ENCODE data around the gene ZFPM1. TPM values are rescaled to one million over a fixed set of nuclear protein-coding genes. Genes with fewer than 3 reads are reported as not detected.

ZFPM1 gene
- total RNA-seq, 1 experiment from 2014 or later = 3.9 TPM

DNA sequence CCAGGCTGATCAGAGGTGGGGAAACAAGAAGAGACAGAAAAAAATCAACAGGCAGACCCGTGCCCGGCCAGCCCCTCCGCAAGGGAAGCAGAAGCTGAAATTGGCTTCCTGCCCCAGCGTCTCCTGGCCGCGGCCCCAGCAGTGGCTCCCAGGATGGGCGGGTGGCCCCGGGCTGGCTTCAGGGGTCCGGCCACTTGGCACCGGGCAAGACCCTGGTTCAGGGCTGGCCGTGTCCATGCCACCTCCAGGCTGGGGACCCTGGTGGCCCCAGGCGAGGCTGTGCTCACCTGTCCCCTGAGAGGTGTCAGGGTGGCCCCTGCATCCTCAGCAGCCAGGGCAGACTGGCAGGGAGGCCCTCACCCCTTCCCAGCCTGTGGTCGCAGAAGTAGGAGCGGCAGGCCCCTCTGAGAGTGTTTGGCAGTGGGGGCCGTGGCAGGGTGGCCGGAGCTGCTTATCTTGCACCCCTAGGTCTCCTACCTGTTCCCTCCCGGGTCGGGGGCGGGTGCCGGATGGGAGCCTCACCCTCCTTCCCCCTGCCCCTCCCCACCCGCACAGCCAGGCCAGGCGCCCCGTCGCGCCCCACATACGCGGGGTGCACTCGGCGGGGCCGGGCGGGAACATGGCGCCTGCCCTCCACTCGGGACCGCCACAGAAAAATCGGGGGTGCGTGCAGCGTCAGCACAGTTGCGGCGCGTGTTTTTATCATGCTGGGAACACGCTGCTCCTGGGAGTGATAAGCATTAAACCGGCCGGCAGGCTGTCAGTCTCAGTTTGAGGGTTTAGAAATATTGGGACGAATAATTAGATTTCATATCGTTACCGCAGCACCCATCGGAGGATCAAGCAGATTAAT, 70.5 kb downstream of the ZFPM1 start:
- in situ Hi-C loops (cut with HindIII; ENCODE audit: low pct_unique_long_range_greater_than_20kb, low sequenced_read_pairs) (no loop called here), intact Hi-C loops (cut with micrococcal nuclease; ENCODE audit: unreplicated experiment) (no loop called here)
- TF ChIP-seq, protein P1, sequence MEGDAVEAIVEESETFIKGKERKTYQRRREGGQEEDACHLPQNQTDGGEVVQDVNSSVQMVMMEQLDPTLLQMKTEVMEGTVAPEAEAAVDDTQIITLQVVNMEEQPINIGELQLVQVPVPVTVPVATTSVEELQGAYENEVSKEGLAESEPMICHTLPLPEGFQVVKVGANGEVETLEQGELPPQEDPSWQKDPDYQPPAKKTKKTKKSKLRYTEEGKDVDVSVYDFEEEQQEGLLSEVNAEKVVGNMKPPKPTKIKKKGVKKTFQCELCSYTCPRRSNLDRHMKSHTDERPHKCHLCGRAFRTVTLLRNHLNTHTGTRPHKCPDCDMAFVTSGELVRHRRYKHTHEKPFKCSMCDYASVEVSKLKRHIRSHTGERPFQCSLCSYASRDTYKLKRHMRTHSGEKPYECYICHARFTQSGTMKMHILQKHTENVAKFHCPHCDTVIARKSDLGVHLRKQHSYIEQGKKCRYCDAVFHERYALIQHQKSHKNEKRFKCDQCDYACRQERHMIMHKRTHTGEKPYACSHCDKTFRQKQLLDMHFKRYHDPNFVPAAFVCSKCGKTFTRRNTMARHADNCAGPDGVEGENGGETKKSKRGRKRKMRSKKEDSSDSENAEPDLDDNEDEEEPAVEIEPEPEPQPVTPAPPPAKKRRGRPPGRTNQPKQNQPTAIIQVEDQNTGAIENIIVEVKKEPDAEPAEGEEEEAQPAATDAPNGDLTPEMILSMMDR (IDR thresholded peaks at IDR 0.05) = no peak
- TF ChIP-seq SIN3A (IDR thresholded peaks at IDR 0.05; ENCODE audit: borderline replicate concordance, insufficient read depth, low read depth, low read length) (no peak), REST (IDR thresholded peaks at IDR 0.05; ENCODE audit: insufficient read depth in 1 of 2, low read depth in 2 of 2, low read length in 1 of 2) (no peak), POLR2AphosphoS5 (IDR thresholded peaks at IDR 0.05; ENCODE audit: low read depth, low read length) (no peak), TCF7L2 (IDR thresholded peaks at IDR 0.05; ENCODE audit: low read depth, low read length) (no peak)
- no peaks in the 10 kb centered on the region for H3K36me3 ChIP-seq (ENCODE audit: control insufficient read depth, insufficient read depth, low read length)
- ATAC-seq = no peak
- H3K27me3 ChIP-seq (ENCODE audit: control insufficient read depth, insufficient read depth, low read length) = no peaks in the 10 kb centered on the region
- ChIA-PET POLR2A (no interaction called here), CTCF (no interaction called here)
- no peak overlapping the region for H3K4me3 ChIP-seq (ENCODE audit: low read depth in 2 of 2, low read length in 2 of 2)
- DNase-seq (ENCODE audit: low read depth, low spot score) = no peak
- no peaks in the 10 kb centered on the region for H3K9me3 ChIP-seq (ENCODE audit: control insufficient read depth, insufficient read depth, low read depth, low read length)
- BruUV-seq (replicated peaks) = no TSS peak
- no peak overlapping the region for H3K27ac ChIP-seq (ENCODE audit: low read length)
- H3K4me1 ChIP-seq (ENCODE audit: control insufficient read depth, insufficient read depth, low read length) = no peaks in the 10 kb centered on the region

GRCh38 chr16:88524274-88524972, 71.3 kb downstream of the ZFPM1 start:
- Histone ChIP-seq H3K4me1 (ENCODE audit: control insufficient read depth, insufficient read depth, low read length) (no peaks in the 10 kb centered on the region), H3K9me3 (ENCODE audit: control insufficient read depth, insufficient read depth, low read depth, low read length) (no peaks in the 10 kb centered on the region), H3K27ac (ENCODE audit: low read length) (no peak overlapping the region), H3K4me3 (ENCODE audit: low read depth in 2 of 2, low read length in 2 of 2) (no peak overlapping the region), H3K27me3 (ENCODE audit: control insufficient read depth, insufficient read depth, low read length) (no peaks in the 10 kb centered on the region), H3K36me3 (ENCODE audit: control insufficient read depth, insufficient read depth, low read length) (no peaks in the 10 kb centered on the region)
- intact Hi-C loops (cut with micrococcal nuclease; ENCODE audit: unreplicated experiment) (no loop called here), in situ Hi-C loops (cut with HindIII; ENCODE audit: low pct_unique_long_range_greater_than_20kb, low sequenced_read_pairs) (no loop called here)
- POLR2A ChIA-PET = no interaction called here
- TF ChIP-seq SIN3A (IDR thresholded peaks at IDR 0.05; ENCODE audit: borderline replicate concordance, insufficient read depth, low read depth, low read length) (no peak), TCF7L2 (IDR thresholded peaks at IDR 0.05; ENCODE audit: low read depth, low read length) (no peak), POLR2AphosphoS5 (IDR thresholded peaks at IDR 0.05; ENCODE audit: low read depth, low read length) (no peak), REST (IDR thresholded peaks at IDR 0.05; ENCODE audit: insufficient read depth in 1 of 2, low read depth in 2 of 2, low read length in 1 of 2) (no peak)
- TF ChIP-seq, protein P1 (IDR thresholded peaks at IDR 0.05) = no peak
- DNase-seq (ENCODE audit: low read depth, low spot score) (no peak), ATAC-seq (no peak)
- BruUV-seq (replicated peaks) = no TSS peak
- CTCF ChIA-PET = no interaction called here

All from Panc1 (cell line).